NCI-H2196 (cell line): ENCODE data around the gene NRAP.

Experiments
- DNase-seq: peaks from one replicate; lab custom pipeline; 2025; ENCODE audit not compliant: unreplicated experiment; lab: John Stamatoyannopoulos, UW

The NRAP gene

DNA sequence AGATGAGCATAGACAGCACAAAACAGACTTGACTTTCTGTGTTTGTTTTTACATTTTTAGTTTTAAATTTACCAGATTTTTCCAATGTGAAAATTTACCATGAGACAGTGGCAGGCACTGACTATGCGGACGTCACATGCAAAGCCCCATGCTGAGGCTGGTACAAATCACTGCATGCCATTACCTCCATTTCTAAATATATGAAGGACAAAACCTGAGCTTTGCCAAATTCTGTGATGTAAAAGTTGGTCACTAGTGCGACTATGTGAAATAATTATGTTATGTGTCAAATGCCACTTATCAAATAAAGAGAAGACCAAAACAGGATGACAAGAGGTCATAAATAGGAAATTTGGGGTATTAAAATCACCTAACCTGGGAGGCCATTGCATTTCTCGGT lies 22.1 kb downstream of the NRAP start:
- no peak for DNase-seq

DNA sequence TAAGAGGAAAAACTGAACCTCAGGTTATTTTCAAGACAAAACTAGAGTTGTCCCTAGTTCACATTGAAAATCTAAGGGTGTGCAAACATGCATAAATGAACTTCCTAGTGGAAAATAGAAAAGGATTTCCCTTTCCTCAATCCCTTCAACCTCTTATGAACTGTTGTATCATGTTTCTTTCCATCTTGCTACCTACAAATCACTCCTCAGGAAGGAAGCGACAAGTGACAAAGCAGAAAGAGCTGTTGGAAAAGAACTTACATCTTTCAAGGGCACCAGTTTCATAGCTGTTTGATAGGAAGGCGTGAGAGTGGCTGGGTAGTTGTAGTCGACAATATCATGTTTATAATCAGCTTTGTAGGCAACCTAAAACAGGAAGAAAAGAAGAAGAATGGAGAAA lies 23.9 kb downstream of the NRAP start:
- no peak for DNase-seq

DNA sequence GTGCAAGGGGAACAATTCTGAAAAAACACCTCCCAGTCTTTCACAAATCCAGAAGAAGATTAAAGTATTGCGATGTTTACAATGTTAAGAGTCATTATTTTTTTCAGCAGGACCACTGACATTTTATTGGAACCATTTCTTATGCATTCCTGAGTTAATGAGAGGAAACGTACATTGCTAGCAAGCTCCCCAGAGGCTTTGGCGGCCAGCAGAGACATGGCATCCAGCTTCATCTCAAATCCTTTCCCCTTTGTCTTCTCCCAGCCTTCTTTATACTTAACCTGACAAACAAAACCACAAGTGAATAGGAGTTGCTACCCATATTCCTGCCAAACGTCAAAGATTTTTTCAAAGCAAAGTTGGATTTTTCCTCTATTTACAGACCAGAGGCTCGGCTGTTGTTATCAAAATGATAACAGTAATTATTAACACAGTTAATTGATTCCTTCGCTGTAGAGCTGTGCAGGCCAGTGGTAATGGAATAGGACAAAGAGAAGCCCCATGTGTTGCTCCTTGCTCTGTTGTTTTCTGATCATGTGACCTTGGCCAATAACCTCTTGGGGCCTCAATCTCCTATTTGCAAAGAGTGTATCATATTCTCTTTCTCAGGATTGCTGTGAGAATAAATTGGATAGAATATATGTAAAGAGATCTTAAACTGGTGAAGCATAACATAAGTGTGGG lies 32.0 kb downstream of the NRAP start:
- no peak for DNase-seq

DNA sequence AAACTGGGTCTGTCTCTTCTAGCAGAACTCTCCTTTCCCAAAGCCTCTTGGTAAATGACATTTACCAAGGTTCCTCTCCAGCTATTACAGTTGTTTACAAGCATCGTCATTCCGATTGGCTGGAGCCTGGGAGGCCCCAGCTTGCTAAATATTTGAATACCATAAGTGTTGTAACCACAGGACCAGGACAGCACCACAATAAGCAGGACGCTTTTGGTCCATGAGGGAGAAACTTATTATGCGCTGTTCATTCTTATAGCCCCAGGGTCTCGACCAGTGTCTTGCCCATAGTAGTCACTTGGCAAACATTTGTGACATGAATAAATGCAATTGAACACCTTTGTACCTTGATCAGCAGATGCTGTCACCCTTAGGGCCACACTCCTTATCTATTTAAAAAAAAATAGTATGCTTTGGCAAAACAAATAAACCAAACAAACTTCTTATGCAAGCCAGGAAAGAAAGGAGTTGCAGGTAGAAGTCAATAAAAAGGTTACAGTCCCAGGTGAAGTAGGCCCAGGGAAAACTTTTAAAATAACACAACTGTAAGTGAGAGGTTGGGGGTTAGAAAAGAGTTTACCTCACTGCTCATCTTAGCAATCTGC lies 32.8 kb downstream of the NRAP start:
- no peak for DNase-seq

DNA sequence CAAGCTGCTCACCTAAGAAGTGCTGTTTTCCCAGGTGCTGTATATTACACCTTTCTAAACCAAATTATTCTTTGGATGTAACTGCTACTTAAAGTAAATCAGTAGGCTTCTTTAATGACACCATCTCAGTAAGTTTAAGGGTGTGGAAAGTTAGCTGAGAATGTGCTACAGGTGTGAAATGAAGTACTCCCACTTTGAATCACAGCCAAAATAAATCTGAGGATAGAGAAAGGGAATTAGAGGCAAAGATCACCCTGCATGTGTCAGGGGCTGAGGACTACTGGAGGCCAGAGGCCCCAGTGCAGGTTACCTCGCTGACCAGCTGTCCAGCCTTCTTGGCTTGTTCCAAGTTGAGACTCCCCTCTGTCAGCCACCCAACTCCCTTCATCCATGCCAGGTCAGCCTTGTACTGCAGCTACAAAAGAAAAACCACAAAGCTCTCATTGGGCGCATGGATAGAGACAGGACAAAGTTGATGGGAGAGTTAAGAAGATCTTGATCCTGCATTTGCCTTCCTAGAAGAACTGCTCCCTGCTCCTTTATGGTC lies 35.2 kb downstream of the NRAP start:
- DNase-seq, result no peak

DNA sequence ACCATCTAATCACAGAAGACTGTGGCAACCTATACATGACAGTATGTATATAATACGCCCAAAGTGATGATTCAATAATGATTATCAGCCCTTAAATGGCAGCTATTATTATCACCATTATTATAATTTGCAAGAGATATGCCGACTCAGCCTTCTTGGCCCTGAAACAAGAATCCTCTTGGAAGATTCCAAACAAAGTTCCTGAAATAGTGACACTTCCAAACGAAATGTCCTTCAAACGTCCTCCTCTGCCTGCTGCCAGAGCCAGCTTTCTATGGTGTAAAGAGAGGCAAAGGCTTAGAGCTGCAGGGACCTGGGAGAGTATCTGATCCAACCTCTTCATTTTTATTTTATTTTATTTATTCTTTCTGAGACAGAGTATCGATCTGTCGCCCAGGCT lies 36.0 kb downstream of the NRAP start:
- no peak for DNase-seq

GRCh38 chr10:113626809-113627355 lies 37.0 kb downstream of the NRAP start:
- no peak for DNase-seq

- DNase-seq, result no peak
These were observed 38.2 kb downstream of the NRAP start for GRCh38 chr10:113625461-113626186.

DNA sequence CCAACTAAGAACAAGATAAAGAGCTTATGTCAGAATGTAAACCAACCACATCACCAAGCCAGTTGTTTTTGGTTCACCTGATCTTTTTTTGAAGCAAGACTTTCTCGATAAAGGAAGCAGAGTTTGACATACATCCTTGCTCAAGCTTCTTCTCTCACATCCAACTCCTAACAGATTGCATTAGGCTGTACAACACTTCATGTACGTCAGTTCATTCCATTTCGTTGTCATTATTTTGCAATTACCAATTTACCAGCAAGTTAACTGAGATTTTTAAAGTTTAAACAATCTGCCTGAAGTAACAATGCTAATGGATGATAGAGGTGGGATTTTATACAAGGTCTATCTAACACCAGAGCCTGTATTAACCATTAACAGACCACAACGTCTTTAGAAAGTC lies 41.0 kb downstream of the NRAP start:
- DNase-seq, result no peak

GRCh38 chr10:113621799-113622198 lies 42.0 kb downstream of the NRAP start:
- DNase-seq, result no peak

DNA sequence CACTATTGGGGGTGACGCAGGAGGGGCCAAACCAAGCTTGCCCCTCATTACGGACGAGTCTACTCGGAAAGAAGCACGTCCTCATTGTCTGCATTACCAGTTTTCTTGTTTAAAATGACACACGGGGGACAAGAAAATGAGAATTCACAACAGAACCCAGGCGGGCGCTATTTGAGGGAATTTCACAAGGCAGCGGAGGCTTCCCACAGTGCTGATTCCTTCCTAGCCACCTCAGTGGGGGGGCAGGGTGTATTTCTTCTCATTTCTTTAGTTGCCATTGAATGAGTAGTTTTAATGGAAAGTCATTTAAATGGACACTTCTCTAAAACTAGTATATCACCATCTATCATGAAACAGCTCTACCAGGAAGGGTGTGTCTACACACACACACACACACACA lies 42.9 kb downstream of the NRAP start:
- no peak for DNase-seq

DNA sequence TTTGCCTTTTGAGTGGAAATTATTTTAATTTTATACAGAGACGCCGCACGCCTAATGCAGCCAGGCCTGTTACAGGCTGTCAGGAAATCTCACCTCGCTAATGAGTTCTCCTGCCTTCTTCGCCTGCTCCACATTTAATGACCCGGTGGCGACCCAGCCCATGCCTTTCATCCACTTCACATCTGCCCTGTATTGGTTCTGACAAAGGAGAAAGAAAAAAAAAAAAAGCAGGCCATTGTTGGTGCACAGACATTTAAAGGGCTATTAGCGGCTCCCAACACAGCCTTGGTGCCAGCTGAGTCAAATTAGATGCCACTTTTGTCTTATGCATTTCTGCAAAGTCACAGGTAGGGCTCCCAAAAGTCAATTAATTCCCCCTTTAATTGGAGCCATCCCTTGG lies 43.3 kb downstream of the NRAP start:
- no peak for DNase-seq

DNA sequence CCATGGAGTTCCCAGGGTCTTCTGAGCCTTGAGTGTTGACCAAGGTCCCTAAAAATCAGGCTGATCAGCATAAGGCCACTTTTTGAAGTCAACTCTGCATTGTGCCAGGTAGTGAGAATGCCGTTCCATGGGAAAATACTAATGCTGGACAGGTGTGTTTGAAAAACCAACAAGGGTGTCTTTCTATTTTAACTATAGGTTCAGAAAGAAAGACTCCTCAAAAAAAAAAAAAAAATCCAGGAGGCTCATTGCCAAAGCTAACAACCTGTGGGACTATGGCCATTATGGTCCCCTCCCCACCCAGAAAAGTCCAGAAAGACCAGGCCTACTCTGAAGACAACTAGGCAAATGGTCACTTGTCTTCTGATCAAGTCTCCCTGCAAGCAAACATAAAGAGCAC lies 44.4 kb downstream of the NRAP start:
- DNase-seq, result no peak

GRCh38 chr10:113618338-113618737 lies 45.5 kb downstream of the NRAP start:
- DNase-seq, result no peak

- no peak for DNase-seq
These were observed 46.8 kb downstream of the NRAP start for GRCh38 chr10:113617086-113617485.

GRCh38 chr10:113616244-113617074 lies 47.4 kb downstream of the NRAP start:
- peak; percentile 1 for DNase-seq

GRCh38 chr10:113613977-113614690 lies 49.7 kb downstream of the NRAP start:
- no peak for DNase-seq

- DNase-seq, result no peak
These were observed 50.4 kb downstream of the NRAP start for GRCh38 chr10:113613427-113613826.

GRCh38 chr10:113612154-113612553 lies 51.7 kb downstream of the NRAP start:
- no peak for DNase-seq
